ENCODE measurements around the gene KPNA3. TPM values are rescaled to one million over a fixed set of nuclear protein-coding genes. Genes with fewer than 3 reads are reported as not detected.

Gene KPNA3
- total and polyA plus RNA-seq, 2 donors (not counting 3 experiments of a cell fraction or from before 2014, with no cell fraction given), result 19.6 to 60.4 TPM

DNA sequence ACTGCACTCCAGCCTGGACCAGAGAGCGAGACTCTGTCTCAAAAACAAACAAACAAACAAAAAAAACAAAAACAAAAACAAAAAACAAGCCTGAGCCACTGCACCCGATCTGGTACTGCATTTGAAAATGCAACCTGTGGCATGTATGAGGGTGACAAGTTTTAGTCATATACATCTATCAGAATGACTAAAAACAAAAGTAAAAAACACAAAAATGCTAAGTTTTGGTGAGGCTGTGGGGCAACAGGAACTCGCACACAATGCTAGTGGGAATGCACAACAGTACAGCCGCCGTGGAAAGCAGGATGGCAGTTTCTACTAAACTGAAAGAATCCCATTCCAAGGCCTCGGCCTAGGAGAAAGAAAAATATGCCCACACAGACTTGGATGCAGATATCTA lies 109.0 kb downstream of the KPNA3 start:
- dilution Hi-C loops (cut with MboI; ENCODE audit: extremely low pct_ligation_motif_present, low sequenced_read_pairs), result no loop called here
- no peaks in the 10 kb centered on the region for H3K4me1 ChIP-seq (ENCODE audit: control insufficient read depth, extremely low read depth, insufficient read depth, low read length)
- H3K4me2 ChIP-seq (ENCODE audit: insufficient read depth, low read length), result no peak overlapping the region
- peaks cover 3% of the 10 kb centered on the region for H4K20me1 ChIP-seq (replicated peaks; ENCODE audit: control insufficient read depth, extremely low read depth, insufficient read depth, low read length)
- H3K9me3 ChIP-seq (replicated peaks; ENCODE audit: control insufficient read depth, insufficient read depth, low read length), result no peaks in the 10 kb centered on the region
- H3K27me3 ChIP-seq (ENCODE audit: control insufficient read depth in 2 of 2, insufficient read depth in 2 of 2, low read length in 2 of 2), result no peaks in the 10 kb centered on the region
- POLR2A ChIA-PET, result no interaction called here
- BruUV-seq (replicated peaks), result no TSS peak
- no peak overlapping the region for H3K4me3 ChIP-seq (replicated peaks in 1 of 3; ENCODE audit: insufficient read depth in 1 of 3, low read depth in 1 of 3, low read length in 3 of 3)
- DNase-seq (ENCODE audit: low read depth, low spot score) (no peak), FAIRE-seq (no peak)
- intact Hi-C loops (cut with micrococcal nuclease), result no loop called here
- H3K9ac ChIP-seq (replicated peaks; ENCODE audit: extremely low read depth, insufficient read depth, low read length), result no peak overlapping the region
- H3K79me2 ChIP-seq (ENCODE audit: control insufficient read depth, insufficient read depth, low read length), result peaks cover 67% of the 10 kb centered on the region
- no peak overlapping the region for H2AFZ ChIP-seq (ENCODE audit: low read depth, low read length)
- no peak for TF ChIP-seq EZH2 (IDR thresholded peaks at IDR 0.05; ENCODE audit: borderline replicate concordance, low read depth, low read length, severe bottlenecking)
- no peak for TF ChIP-seq FOS (IDR thresholded peaks at IDR 0.05; ENCODE audit: borderline replicate concordance, insufficient read depth, low read length)
- TF ChIP-seq JUN (IDR thresholded peaks at IDR 0.05; ENCODE audit: borderline replicate concordance, insufficient read depth, insufficient read length, low read depth), result no peak
- TF ChIP-seq POLR2AphosphoS5 (IDR thresholded peaks at IDR 0.05; ENCODE audit: insufficient read depth, low read depth, low read length), result no peak
- TF ChIP-seq MYC (IDR thresholded peaks at IDR 0.05; ENCODE audit: low read depth, low read length), result no peak
- TF ChIP-seq, protein P1, sequence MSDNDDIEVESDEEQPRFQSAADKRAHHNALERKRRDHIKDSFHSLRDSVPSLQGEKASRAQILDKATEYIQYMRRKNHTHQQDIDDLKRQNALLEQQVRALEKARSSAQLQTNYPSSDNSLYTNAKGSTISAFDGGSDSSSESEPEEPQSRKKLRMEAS (IDR thresholded peaks at IDR 0.05; ENCODE audit: insufficient read depth, insufficient read length), result no peak
- CTCF ChIA-PET, result interaction anchor here (1.8 kb wide), 1 partner anchor 108 kb away, joined by 5 read pairs; no protein-coding TSS in a partner anchor
- H3K9me1 ChIP-seq (replicated peaks; ENCODE audit: control insufficient read depth, extremely low read depth, insufficient read depth, low read length), result no peaks in the 10 kb centered on the region
- peaks cover 0 to 5% of the 10 kb centered on the region in 2 experiments for H3K36me3 ChIP-seq (ENCODE audit: control insufficient read depth in 2 of 2, extremely low read depth in 1 of 2, insufficient read depth in 2 of 2, low read length in 2 of 2)
- H3K27ac ChIP-seq (ENCODE audit: insufficient read depth, low read depth, low read length), result no peak overlapping the region

GRCh38 chr13:49681842-49682435 lies 110.5 kb downstream of the KPNA3 start:
- intact Hi-C loops (cut with micrococcal nuclease), result no loop called here
- Histone ChIP-seq H3K27ac (ENCODE audit: insufficient read depth, low read depth, low read length) (no peak overlapping the region), H2AFZ (ENCODE audit: low read depth, low read length) (no peak overlapping the region), H3K9me3 (replicated peaks; ENCODE audit: control insufficient read depth, insufficient read depth, low read length) (no peaks in the 10 kb centered on the region), H4K20me1 (replicated peaks; ENCODE audit: control insufficient read depth, extremely low read depth, insufficient read depth, low read length) (peaks cover 3% of the 10 kb centered on the region), H3K4me1 (ENCODE audit: control insufficient read depth, extremely low read depth, insufficient read depth, low read length) (no peaks in the 10 kb centered on the region), H3K36me3 (ENCODE audit: control insufficient read depth in 2 of 2, extremely low read depth in 1 of 2, insufficient read depth in 2 of 2, low read length in 2 of 2) (peaks cover 0 to 5% of the 10 kb centered on the region in 2 experiments), H3K79me2 (ENCODE audit: control insufficient read depth, insufficient read depth, low read length) (peaks cover 63% of the 10 kb centered on the region), H3K9ac (replicated peaks; ENCODE audit: extremely low read depth, insufficient read depth, low read length) (no peak overlapping the region), H3K27me3 (ENCODE audit: control insufficient read depth in 2 of 2, insufficient read depth in 2 of 2, low read length in 2 of 2) (no peaks in the 10 kb centered on the region), H3K9me1 (replicated peaks; ENCODE audit: control insufficient read depth, extremely low read depth, insufficient read depth, low read length) (no peaks in the 10 kb centered on the region), H3K4me3 (replicated peaks in 1 of 3; ENCODE audit: insufficient read depth in 1 of 3, low read depth in 1 of 3, low read length in 3 of 3) (no peak overlapping the region), H3K4me2 (ENCODE audit: insufficient read depth, low read length) (no peak overlapping the region)
- ChIA-PET POLR2A (no interaction called here), CTCF (interaction anchor here (1.4 to 1.8 kb wide), 2 partner anchors 11 to 109 kb away, joined by 3 to 5 read pairs; no protein-coding TSS in a partner anchor)
- dilution Hi-C loops (cut with MboI; ENCODE audit: extremely low pct_ligation_motif_present, low sequenced_read_pairs), result no loop called here
- DNase-seq (ENCODE audit: low read depth, low spot score) (no peak), FAIRE-seq (no peak)
- BruUV-seq (replicated peaks), result no TSS peak
- TF ChIP-seq CTCF (IDR thresholded peaks at IDR 0.05; ENCODE audit: extremely low read depth in 1 of 2, insufficient read depth in 1 of 2, low read depth in 1 of 2, low read length in 2 of 2), result no peak
- no peak for TF ChIP-seq FOS (IDR thresholded peaks at IDR 0.05; ENCODE audit: borderline replicate concordance, insufficient read depth, low read length)
- no peak for TF ChIP-seq JUN (IDR thresholded peaks at IDR 0.05; ENCODE audit: borderline replicate concordance, insufficient read depth, insufficient read length, low read depth)
- no peak for TF ChIP-seq MYC (IDR thresholded peaks at IDR 0.05; ENCODE audit: low read depth, low read length)
- no peak for TF ChIP-seq GATA2 (IDR thresholded peaks at IDR 0.05; ENCODE audit: insufficient read depth, insufficient read length, low read depth, low read length)
- no peak for TF ChIP-seq POLR2A (IDR thresholded peaks at IDR 0.05; ENCODE audit: low read depth, low read length)
